HepG2 (cell line): Measurements from ENCODE around the gene PIK3R1. TPM values are rescaled to one million over a fixed set of nuclear protein-coding genes. Genes with fewer than 3 reads are reported as not detected.
A peak's percentile ranks its signal among the peaks of the same experiment; 100 is the strongest.

Experiments used
- ATAC-seq: fragments of 200-7000 bp; cut with Tn5 transposase; 3 replicates; pipeline ENCODE4 v1.9.1; 2020; ENCODE audit warnings: mild to moderate bottlenecking, moderate library complexity
- BruUV-seq: library from RNA; stranded (reverse); fragments of 400-500 nt; replicated peaks from 2 replicates; lab custom pipeline; 2021; lab: Mats Ljungman, UMichigan
- CTCF ChIA-PET: fragments of 300-600 bp; formaldehyde crosslinking; extraction: SDS; loops from one replicate; lab custom pipeline; 2021; ENCODE audit warnings: low total read pairs, inconsistent platforms, low intra/inter-chr PET ratio; lab: Yijun Ruan, JAX
- POLR2A ChIA-PET: fragments of 350-600 bp; sonication (Branson Sonifier 250); formaldehyde crosslinking; loops from one replicate; lab custom pipeline; 2020; ENCODE audit warnings: antibody characterized with exemption, inconsistent platforms; lab: Yijun Ruan, JAX
- DNase-seq: peaks from one replicate; pipeline ENCODE4 v3.0.0-alpha.2; 2015; ENCODE audit warnings: low spot score
- FAIRE-seq: peaks from 3 replicates; lab custom pipeline; 2011; peaks lifted over from hg19 to GRCh38; lab: Jason Lieb, UNC
- H2AFZ ChIP-seq: one replicate; pipeline ENCODE4 v1.6.1; 2011; ENCODE audit warnings: low read length, inconsistent platforms
- H3K27ac ChIP-seq: fragments of 300-600 bp; 3 replicates; pipeline ENCODE4 v1.8.0; 2011; ENCODE audit warnings: mixed run types, mild to moderate bottlenecking, mixed read lengths, low read length, inconsistent platforms; ENCODE audit not compliant: insufficient read depth; ENCODE audit errors: extremely low read length
- H3K27me3 ChIP-seq, 2 experiments: fragments of 200-600 bp in 1 of 2; 2 replicates in 1 of 2; 3 replicates in 1 of 2; pipeline versions ENCODE4 v1.6.0 to v1.8.0; 2011; ENCODE audit warnings: low read length in 2 of 2, mild to moderate bottlenecking in 2 of 2, moderate library complexity in 2 of 2, inconsistent platforms in 1 of 2; ENCODE audit not compliant: insufficient read depth in 2 of 2, control insufficient read depth in 1 of 2
- H3K36me3 ChIP-seq, 2 experiments: fragments of 200-600 bp in 1 of 2; replicated peaks in 1 of 2; 2 replicates in 1 of 2; 3 replicates in 1 of 2; pipeline versions ENCODE4 v1.5.1 to v1.8.0; 2011; ENCODE audit warnings: low read length in 2 of 2, inconsistent platforms in 1 of 2; ENCODE audit not compliant: insufficient read depth in 2 of 2, control insufficient read depth in 1 of 2
- H3K4me1 ChIP-seq: 2 replicates; pipeline ENCODE4 v1.5.1; 2012; ENCODE audit warnings: low read length, inconsistent platforms; ENCODE audit not compliant: insufficient read depth
- H3K4me2 ChIP-seq: 2 replicates; pipeline ENCODE4 v1.6.0; 2011; ENCODE audit warnings: low read depth, low read length, inconsistent platforms
- H3K4me3 ChIP-seq, 3 experiments: fragments of 200-600 bp in 1 of 3; sonication (generic), shearing (Covaris generic) in 1 of 3; replicated peaks in 1 of 3; 2 replicates each; pipeline ENCODE4 v1.5.1; 2011 to 2016; ENCODE audit warnings: low read length in 3 of 3, inconsistent platforms in 2 of 3, low read depth in 2 of 3, mild to moderate bottlenecking in 2 of 3, control low read depth in 1 of 3, mixed read lengths in 1 of 3; ENCODE audit not compliant: insufficient read depth in 1 of 3
- H3K79me2 ChIP-seq: one replicate; pipeline ENCODE4 v1.6.1; 2011; ENCODE audit warnings: low read length, inconsistent platforms; ENCODE audit not compliant: insufficient read depth
- H3K9ac ChIP-seq: 2 replicates; pipeline ENCODE4 v1.6.0; 2011; ENCODE audit warnings: mild to moderate bottlenecking, low read depth, low read length, inconsistent platforms; ENCODE audit not compliant: insufficient read depth
- H3K9me3 ChIP-seq: 2 replicates; pipeline ENCODE4 v1.5.1; 2012; ENCODE audit warnings: mild to moderate bottlenecking, low read length
- H4K20me1 ChIP-seq: 2 replicates; pipeline ENCODE4 v1.6.0; 2011; ENCODE audit warnings: inconsistent platforms, mild to moderate bottlenecking, low read length, moderate library complexity; ENCODE audit not compliant: insufficient read depth
- ZNF720 ChIP-seq: sonication (generic); formaldehyde crosslinking; IDR thresholded peaks from 2 replicates; pipeline ENCODE4 v1.4.0; 2020; ENCODE audit warnings: missing genetic modification reagents
- ZNF768 ChIP-seq: sonication (generic); formaldehyde crosslinking; IDR thresholded peaks from 2 replicates; pipeline ENCODE4 v1.4.0; 2020; ENCODE audit warnings: missing genetic modification reagents
- WGBS: methylation state at CpG from one replicate; pipeline ENCODE4 v1.1.6; 2017; ENCODE audit warnings: low lambda C conversion rate; 5-methylcytosine and 5-hydroxymethylcytosine counted together
- in situ Hi-C: cut with HindIII; loops from 2 replicates; pipeline ENCODE4 v1.10.0; 2017; ENCODE audit warnings: low pct_unique_long_range_greater_than_20kb; ENCODE audit not compliant: extremely low pct_ligation_motif_present
- intact Hi-C: fragments of 100-400 bp; cut with micrococcal nuclease; formaldehyde crosslinking; loops from one replicate; pipeline ENCODE4 v1.10.0; 2022; ENCODE audit not compliant: unreplicated experiment
- polyA plus RNA-seq, 8 experiments: library from polyadenylated mRNA; depleted of rRNA in 3 of 8; stranded (reverse) in 7 of 8; unstranded in 1 of 8; fragments of >200 nt; fragmentation: Illumina TruSeq in 4 of 8; extraction: Trizol in 4 of 8; gene quantifications; 2 replicates each; pipeline versions ENCODE4 v1.2.1 to v1.2.3, GENCODE V29; 2011 to 2016; ENCODE audit warnings: low read depth in 4 of 8, missing spikeins in 1 of 8, mixed read lengths in 1 of 8; ENCODE audit not compliant: insufficient read depth in 1 of 8
- total RNA-seq, 5 experiments: library from RNA; depleted of rRNA; stranded (reverse); fragments of >200 nt; fragmentation: Illumina TruSeq; extraction: Trizol; gene quantifications; 2 replicates each; pipeline ENCODE4 v1.2.3, GENCODE V29; 2016; ENCODE audit warnings: low read depth in 1 of 5
- TF ChIP-seq, protein P1 (sequence below): sonication (generic); formaldehyde crosslinking; IDR thresholded peaks from 2 replicates; pipeline ENCODE4 v1.4.0; 2020; ENCODE audit warnings: mild to moderate bottlenecking, missing genetic modification reagents

PIK3R1 gene
- total and polyA plus RNA-seq, 2 of the 13 experiments (the other 11 are each of a cell fraction or from before 2014, with no cell fraction given): 8.4 to 21.3 TPM

GRCh38 chr5:68180121-68181038, 35.2 kb upstream of the PIK3R1 start (continued):
- TF ChIP-seq, protein P1, sequence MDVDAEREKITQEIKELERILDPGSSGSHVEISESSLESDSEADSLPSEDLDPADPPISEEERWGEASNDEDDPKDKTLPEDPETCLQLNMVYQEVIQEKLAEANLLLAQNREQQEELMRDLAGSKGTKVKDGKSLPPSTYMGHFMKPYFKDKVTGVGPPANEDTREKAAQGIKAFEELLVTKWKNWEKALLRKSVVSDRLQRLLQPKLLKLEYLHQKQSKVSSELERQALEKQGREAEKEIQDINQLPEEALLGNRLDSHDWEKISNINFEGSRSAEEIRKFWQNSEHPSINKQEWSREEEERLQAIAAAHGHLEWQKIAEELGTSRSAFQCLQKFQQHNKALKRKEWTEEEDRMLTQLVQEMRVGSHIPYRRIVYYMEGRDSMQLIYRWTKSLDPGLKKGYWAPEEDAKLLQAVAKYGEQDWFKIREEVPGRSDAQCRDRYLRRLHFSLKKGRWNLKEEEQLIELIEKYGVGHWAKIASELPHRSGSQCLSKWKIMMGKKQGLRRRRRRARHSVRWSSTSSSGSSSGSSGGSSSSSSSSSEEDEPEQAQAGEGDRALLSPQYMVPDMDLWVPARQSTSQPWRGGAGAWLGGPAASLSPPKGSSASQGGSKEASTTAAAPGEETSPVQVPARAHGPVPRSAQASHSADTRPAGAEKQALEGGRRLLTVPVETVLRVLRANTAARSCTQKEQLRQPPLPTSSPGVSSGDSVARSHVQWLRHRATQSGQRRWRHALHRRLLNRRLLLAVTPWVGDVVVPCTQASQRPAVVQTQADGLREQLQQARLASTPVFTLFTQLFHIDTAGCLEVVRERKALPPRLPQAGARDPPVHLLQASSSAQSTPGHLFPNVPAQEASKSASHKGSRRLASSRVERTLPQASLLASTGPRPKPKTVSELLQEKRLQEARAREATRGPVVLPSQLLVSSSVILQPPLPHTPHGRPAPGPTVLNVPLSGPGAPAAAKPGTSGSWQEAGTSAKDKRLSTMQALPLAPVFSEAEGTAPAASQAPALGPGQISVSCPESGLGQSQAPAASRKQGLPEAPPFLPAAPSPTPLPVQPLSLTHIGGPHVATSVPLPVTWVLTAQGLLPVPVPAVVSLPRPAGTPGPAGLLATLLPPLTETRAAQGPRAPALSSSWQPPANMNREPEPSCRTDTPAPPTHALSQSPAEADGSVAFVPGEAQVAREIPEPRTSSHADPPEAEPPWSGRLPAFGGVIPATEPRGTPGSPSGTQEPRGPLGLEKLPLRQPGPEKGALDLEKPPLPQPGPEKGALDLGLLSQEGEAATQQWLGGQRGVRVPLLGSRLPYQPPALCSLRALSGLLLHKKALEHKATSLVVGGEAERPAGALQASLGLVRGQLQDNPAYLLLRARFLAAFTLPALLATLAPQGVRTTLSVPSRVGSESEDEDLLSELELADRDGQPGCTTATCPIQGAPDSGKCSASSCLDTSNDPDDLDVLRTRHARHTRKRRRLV (CRISPR knock-in tag): no peak

GRCh38 chr5:68181039-68181599, 34.4 kb upstream of the PIK3R1 start:
- no peak for DNase-seq
- in situ Hi-C loops (no loop called here), intact Hi-C loops (no loop called here)
- no peaks in the 10 kb centered on the region for H4K20me1 ChIP-seq
- no peak overlapping the region for H3K4me2 ChIP-seq
- H3K4me3 ChIP-seq: no peak overlapping the region
- CTCF ChIA-PET: no interaction called here
- no peak overlapping the region for H3K27ac ChIP-seq
- no peaks in the 10 kb centered on the region for H3K9me3 ChIP-seq
- ATAC-seq: no peak
- no peaks in the 10 kb centered on the region for H3K27me3 ChIP-seq
- no peaks in the 10 kb centered on the region for H3K79me2 ChIP-seq
- WGBS: 74% methylated on average over 3 of the region's 3 CpGs
- TF ChIP-seq ZNF720 (CRISPR knock-in tag) (no peak), ZNF768 (CRISPR knock-in tag) (peak; percentile 84; the same call in 1 of the 2 replicates)
- POLR2A ChIA-PET: interaction anchor here (3.4 kb wide), 1 partner anchor 35 kb away, joined by 20 read pairs; the partner anchor contains the start of gene PIK3R1
- H3K9ac ChIP-seq: no peak overlapping the region
- no peaks in the 10 kb centered on the region for H3K36me3 ChIP-seq
- no TSS peak for BruUV-seq
- H2AFZ ChIP-seq: no peak overlapping the region
- FAIRE-seq: no peak
- peaks cover 35% of the 10 kb centered on the region for H3K4me1 ChIP-seq
